ENCODE measurements around the gene FBXL4.

FBXL4 gene

GRCh38 chr6:98877250-98877649 is 70.5 kb downstream of the FBXL4 start:
- DNase-seq = no peak

GRCh38 chr6:98875375-98875774 is 72.4 kb downstream of the FBXL4 start:
- DNase-seq = no peak

GRCh38 chr6:98871821-98872220 is 75.9 kb downstream of the FBXL4 start:
- no peak for DNase-seq

- no peak for DNase-seq
These were observed 76.7 kb downstream of the FBXL4 start for GRCh38 chr6:98871057-98871456.

- DNase-seq = no peak
These were observed 83.2 kb downstream of the FBXL4 start for GRCh38 chr6:98864497-98864896.

GRCh38 chr6:98848539-98849242 is 99.1 kb downstream of the FBXL4 start:
- DNase-seq = no peak

- DNase-seq = no peak
These were observed 99.8 kb downstream of the FBXL4 start for GRCh38 chr6:98847779-98848538.

GRCh38 chr6:98847416-98847778 is 100.3 kb downstream of the FBXL4 start:
- DNase-seq = no peak

- no peak for DNase-seq
These were observed 101.7 kb downstream of the FBXL4 start for GRCh38 chr6:98846021-98846380.

GRCh38 chr6:98845211-98846020 is 102.3 kb downstream of the FBXL4 start:
- peak; percentile 74 for DNase-seq

- DNase-seq = no peak
These were observed 103.2 kb downstream of the FBXL4 start for GRCh38 chr6:98844244-98845210.

- no peak for DNase-seq
These were observed 104.2 kb downstream of the FBXL4 start for GRCh38 chr6:98843271-98844243.

GRCh38 chr6:98842342-98843180 is 105.2 kb downstream of the FBXL4 start:
- no peak for DNase-seq

- no peak for DNase-seq
These were observed 106.0 kb downstream of the FBXL4 start for GRCh38 chr6:98841621-98842341.

GRCh38 chr6:98840996-98841513 is 106.7 kb downstream of the FBXL4 start:
- DNase-seq = no peak

- DNase-seq = no peak
These were observed 107.4 kb downstream of the FBXL4 start for GRCh38 chr6:98840385-98840784.

GRCh38 chr6:98839781-98840361 is 107.9 kb downstream of the FBXL4 start:
- DNase-seq = no peak

GRCh38 chr6:98838975-98839374 is 108.8 kb downstream of the FBXL4 start:
- DNase-seq = no peak

GRCh38 chr6:98838032-98838431 is 109.7 kb downstream of the FBXL4 start:
- DNase-seq = no peak
